ENCODE measurements around the gene ME3. TPM values are rescaled to one million over a fixed set of nuclear protein-coding genes. Genes with fewer than 3 reads are reported as not detected.
"Not testable (repeated sequence)": the region's sequence is repeated elsewhere in the genome, so short reads cannot be mapped to it uniquely, and the experiment has no call there.

The ME3 gene
- total RNA-seq, 1 donor from 2014 or later: 1.3 TPM

- Mint-ChIP-seq H3K9me3 (peaks cover 4% of the 10 kb centered on the region), H3K27me3 (no peaks in the 10 kb centered on the region), H3K4me3 (no peak overlapping the region), H3K27ac (no peak overlapping the region), H3K4me1 (no peaks in the 10 kb centered on the region), H3K36me3 (ENCODE audit: low read depth) (no peaks in the 10 kb centered on the region)
- TF ChIP-seq CTCF (IDR thresholded peaks at IDR 0.05): no peak
- intact Hi-C loops (cut with micrococcal nuclease): no loop called here
- ChIA-PET POLR2A (no interaction called here), CTCF (no interaction called here)
- no peak for DNase-seq
- ATAC-seq (ENCODE audit: low read depth): no peak
These were observed 147.6 kb downstream of the ME3 start for GRCh38 chr11:86524620-86525352.

- ATAC-seq (ENCODE audit: low read depth): no peak
- intact Hi-C loops (cut with micrococcal nuclease): no loop called here
- CTCF ChIA-PET: no interaction called here
- H3K9me3 Mint-ChIP-seq: peaks cover 4% of the 10 kb centered on the region
- H3K36me3 Mint-ChIP-seq (ENCODE audit: low read depth): no peaks in the 10 kb centered on the region
- H3K27ac Mint-ChIP-seq: no peak overlapping the region
- no peak for TF ChIP-seq CTCF (IDR thresholded peaks at IDR 0.05)
- no peak overlapping the region for H3K4me3 Mint-ChIP-seq
- POLR2A ChIA-PET: no interaction called here
- H3K4me1 Mint-ChIP-seq: no peaks in the 10 kb centered on the region
- H3K27me3 Mint-ChIP-seq: no peaks in the 10 kb centered on the region
- no peak for DNase-seq
These were observed 148.4 kb downstream of the ME3 start for GRCh38 chr11:86523738-86524619.

DNA sequence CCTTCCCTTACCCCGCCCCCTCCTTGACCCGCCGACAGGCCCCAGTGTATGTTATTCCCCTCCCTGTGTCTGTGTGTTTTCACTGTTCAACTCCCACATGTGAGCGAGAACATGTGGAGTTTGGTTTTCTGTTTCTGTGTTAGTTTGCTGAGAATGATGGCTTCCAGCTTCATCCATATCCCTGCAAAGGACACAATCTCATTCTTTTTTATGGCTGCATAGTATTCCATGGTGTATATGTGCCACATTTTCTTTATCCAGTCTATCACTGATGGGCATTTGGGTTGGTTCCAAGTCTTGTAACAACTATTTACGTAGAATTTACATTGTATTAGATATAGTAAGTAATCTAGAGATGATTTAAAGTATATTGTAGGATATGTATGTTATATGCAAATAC, 149.9 kb downstream of the ME3 start:
- H3K36me3 Mint-ChIP-seq (ENCODE audit: low read depth); DNase-seq; intact Hi-C loops (cut with micrococcal nuclease); CTCF ChIA-PET; H3K27me3 Mint-ChIP-seq; ATAC-seq (ENCODE audit: low read depth); POLR2A ChIA-PET; H3K4me3 Mint-ChIP-seq; H3K9me3 Mint-ChIP-seq; H3K27ac Mint-ChIP-seq; H3K4me1 Mint-ChIP-seq: not testable (repeated sequence)

DNA sequence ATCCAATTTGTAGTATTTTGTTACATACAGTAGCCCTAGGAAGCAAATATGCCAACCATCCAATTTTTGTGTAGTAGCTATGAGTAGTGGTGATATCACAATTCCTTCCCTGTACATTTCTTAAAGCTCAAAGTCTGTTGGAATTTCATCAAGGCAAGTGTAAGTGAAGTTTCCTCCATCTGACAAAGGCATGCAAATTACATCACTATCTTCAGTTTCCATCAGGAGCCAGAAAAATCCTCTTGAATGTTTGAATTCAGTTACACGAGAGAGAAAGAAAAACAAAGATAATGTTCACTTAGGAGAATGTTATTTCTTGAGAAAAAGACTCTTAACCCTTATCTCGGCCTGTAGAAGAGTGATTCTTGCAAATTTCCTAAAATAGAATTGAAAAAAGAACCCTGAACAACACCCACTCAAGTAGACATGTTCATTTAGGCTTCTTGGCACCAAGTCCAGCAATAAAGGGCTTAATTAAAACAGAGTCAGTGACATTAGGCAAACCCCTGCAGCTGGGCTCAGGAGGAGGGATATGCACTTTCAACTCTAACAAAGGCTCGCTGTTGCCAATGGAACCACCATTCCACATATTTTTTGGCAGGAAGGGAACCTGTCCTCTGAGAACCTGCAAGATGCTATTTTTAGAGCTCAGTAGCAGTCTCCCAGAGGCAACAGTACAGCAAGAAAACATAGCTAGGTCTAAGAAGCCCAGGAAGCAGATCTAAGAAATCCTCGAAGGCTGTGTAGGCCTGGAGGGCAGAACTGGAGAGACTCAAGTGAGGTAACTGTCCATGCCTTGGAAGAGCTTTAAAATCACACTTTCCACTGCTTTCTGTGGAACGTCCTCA, 153.1 kb downstream of the ME3 start:
- peaks cover 2% of the 10 kb centered on the region for H3K9me3 Mint-ChIP-seq
- ChIA-PET POLR2A (no interaction called here), CTCF (no interaction called here)
- no peaks in the 10 kb centered on the region for H3K36me3 Mint-ChIP-seq (ENCODE audit: low read depth)
- peaks cover 8% of the 10 kb centered on the region for H3K4me1 Mint-ChIP-seq
- H3K27me3 Mint-ChIP-seq: no peaks in the 10 kb centered on the region
- no peak overlapping the region for H3K4me3 Mint-ChIP-seq
- TF ChIP-seq CTCF (IDR thresholded peaks at IDR 0.05): no peak
- DNase-seq (no peak), ATAC-seq (ENCODE audit: low read depth) (no peak)
- H3K27ac Mint-ChIP-seq: no peak overlapping the region
- intact Hi-C loops (cut with micrococcal nuclease): no loop called here

DNA sequence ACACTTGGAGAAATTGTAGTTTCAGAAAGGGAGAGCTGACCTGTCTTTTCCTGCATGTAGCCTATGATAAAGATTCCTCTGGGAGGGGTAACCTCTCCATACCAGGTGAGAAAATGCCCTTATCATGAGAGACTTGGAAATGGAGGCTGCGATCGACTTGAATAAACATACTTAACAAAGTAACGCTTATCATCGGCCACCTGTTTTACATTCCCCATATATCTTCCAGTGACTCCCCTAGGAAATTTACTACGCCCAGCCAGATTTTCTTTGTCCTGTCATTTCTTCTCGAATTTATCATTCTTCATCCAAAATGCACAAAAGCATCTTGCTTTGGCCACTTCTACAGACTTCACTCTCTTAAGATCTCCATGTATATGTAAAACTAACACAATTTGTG, 154.2 kb downstream of the ME3 start:
- no peak overlapping the region for H3K4me3 Mint-ChIP-seq
- TF ChIP-seq CTCF (IDR thresholded peaks at IDR 0.05): no peak
- H3K27ac Mint-ChIP-seq: no peak overlapping the region
- DNase-seq (no peak), ATAC-seq (ENCODE audit: low read depth) (no peak)
- H3K9me3 Mint-ChIP-seq: peaks cover 2% of the 10 kb centered on the region
- intact Hi-C loops (cut with micrococcal nuclease): no loop called here
- POLR2A ChIA-PET: no interaction called here
- H3K27me3 Mint-ChIP-seq: no peaks in the 10 kb centered on the region
- peaks cover 16% of the 10 kb centered on the region for H3K4me1 Mint-ChIP-seq
- CTCF ChIA-PET: no interaction called here
- no peaks in the 10 kb centered on the region for H3K36me3 Mint-ChIP-seq (ENCODE audit: low read depth)

Data from activated B cell treated with CpG ODN at 0.5 μM for 24 hours (primary cell).